Bronchial epithelial cell (primary cell): ENCODE results near the gene PIP5KL1. TPM values are rescaled to one million over a fixed set of nuclear protein-coding genes. Genes with fewer than 3 reads are reported as not detected.

Experiments used
- DNase-seq: peaks from one replicate; pipeline ENCODE4 v3.0.0-alpha.2; 2010; ENCODE audit warnings: low read depth
- FAIRE-seq: peaks from 2 replicates; lab custom pipeline; 2011; peaks lifted over from hg19 to GRCh38; lab: Jason Lieb, UNC
- H3K27me3 ChIP-seq: 2 replicates; pipeline ENCODE4 v1.5.1; 2011; ENCODE audit warnings: low read length; ENCODE audit not compliant: control insufficient read depth, insufficient read depth
- H3K36me3 ChIP-seq: 2 replicates; pipeline ENCODE4 v1.5.1; 2011; ENCODE audit warnings: low read length; ENCODE audit not compliant: control insufficient read depth, insufficient read depth
- H3K4me3 ChIP-seq: 2 replicates; pipeline ENCODE4 v1.5.1; 2011; ENCODE audit warnings: mild to moderate bottlenecking, low read depth, low read length, control low read depth
- CTCF ChIP-seq: IDR thresholded peaks from 2 replicates; pipeline ENCODE4 v1.5.1; 2011; ENCODE audit warnings: mild to moderate bottlenecking, moderate library complexity, low read length, control low read depth, inconsistent platforms; ENCODE audit not compliant: insufficient read depth, severe bottlenecking
- total RNA-seq: library from RNA; depleted of rRNA; stranded (reverse); fragments of >200 nt; gene quantifications from 2 replicates; pipeline ENCODE4 v1.2.1, GENCODE V29; 2014

PIP5KL1 gene
- total RNA-seq, 1 donor from 2014 or later, result 2.1 TPM

- H3K36me3 ChIP-seq, result no peaks in the 10 kb centered on the region
- TF ChIP-seq CTCF, result no peak
- H3K4me3 ChIP-seq, result no peak overlapping the region
- DNase-seq (no peak), FAIRE-seq (no peak)
- H3K27me3 ChIP-seq, result no peaks in the 10 kb centered on the region
These were observed 1.6 kb downstream of the PIP5KL1 start for GRCh38 chr9:127928676-127929624.

- no peaks in the 10 kb centered on the region for H3K36me3 ChIP-seq
- no peak for DNase-seq
- no peak for TF ChIP-seq CTCF
- peak overlapping the region; percentile 70 for H3K4me3 ChIP-seq
- FAIRE-seq, result no peak
- no peaks in the 10 kb centered on the region for H3K27me3 ChIP-seq
These were observed 2.4 kb downstream of the PIP5KL1 start for GRCh38 chr9:127927988-127928675.

GRCh38 chr9:127927201-127927987 lies 3.2 kb downstream of the PIP5KL1 start:
- H3K4me3 ChIP-seq, result peak overlapping the region; percentile 70
- FAIRE-seq, result no peak
- no peaks in the 10 kb centered on the region for H3K27me3 ChIP-seq
- H3K36me3 ChIP-seq, result no peaks in the 10 kb centered on the region
- no peak for TF ChIP-seq CTCF
- DNase-seq, result peak; percentile 64

- no peak for DNase-seq
- FAIRE-seq, result no peak
- TF ChIP-seq CTCF, result no peak
- Histone ChIP-seq H3K36me3 (no peaks in the 10 kb centered on the region), H3K27me3 (no peaks in the 10 kb centered on the region), H3K4me3 (peak overlapping the region; percentile 70)
These were observed 3.7 kb downstream of the PIP5KL1 start for GRCh38 chr9:127926906-127927200.

GRCh38 chr9:127925959-127926905 lies 4.3 kb downstream of the PIP5KL1 start:
- no peaks in the 10 kb centered on the region for H3K27me3 ChIP-seq
- no peaks in the 10 kb centered on the region for H3K36me3 ChIP-seq
- DNase-seq, result no peak
- H3K4me3 ChIP-seq, result peak overlapping the region; percentile 70
- no peak for TF ChIP-seq CTCF
- no peak for FAIRE-seq
